Fibroblast of the aortic adventitia (primary cell): ENCODE results near the gene PVALEF. TPM values are rescaled to one million over a fixed set of nuclear protein-coding genes. Genes with fewer than 3 reads are reported as not detected.
A peak's percentile ranks its signal among the peaks of the same experiment; 100 is the strongest.

Experiments used
- DNase-seq: peaks from one replicate; pipeline ENCODE4 v3.0.0-alpha.2; 2010; ENCODE audit warnings: low read depth
- H3K4me3 ChIP-seq: 2 replicates; pipeline ENCODE4 v1.5.1; 2011; ENCODE audit warnings: low read depth, mild to moderate bottlenecking, control low read depth, low read length, moderate library complexity
- CTCF ChIP-seq: IDR thresholded peaks from 2 replicates; pipeline ENCODE4 v1.5.1; 2011; ENCODE audit warnings: mild to moderate bottlenecking, low read length, control low read depth, inconsistent platforms; ENCODE audit not compliant: insufficient read depth
- total RNA-seq: library from RNA; depleted of rRNA; stranded (reverse); fragments of >200 nt; gene quantifications from 2 replicates; pipeline ENCODE4 v1.2.3, GENCODE V29; 2012; ENCODE audit warnings: low replicate concordance

Gene PVALEF
- total RNA-seq, 1 donor: not detected

GRCh38 chr17:81197409-81197795, 32.1 kb downstream of the PVALEF start:
- DNase-seq: no peak
- TF ChIP-seq CTCF: no peak
- H3K4me3 ChIP-seq: no peak overlapping the region

- TF ChIP-seq CTCF: no peak
- DNase-seq: no peak
- H3K4me3 ChIP-seq: no peak overlapping the region
Measured at GRCh38 chr17:81197831-81198490, 32.7 kb downstream of the PVALEF start.

- no peak for TF ChIP-seq CTCF
- DNase-seq: no peak
- H3K4me3 ChIP-seq: no peak overlapping the region
Measured at GRCh38 chr17:81198826-81199481, 33.6 kb downstream of the PVALEF start.

GRCh38 chr17:81199482-81199830, 34.1 kb downstream of the PVALEF start:
- DNase-seq: no peak
- TF ChIP-seq CTCF: no peak
- H3K4me3 ChIP-seq: no peak overlapping the region

- no peak for TF ChIP-seq CTCF
- no peak overlapping the region for H3K4me3 ChIP-seq
- DNase-seq: no peak
Measured at GRCh38 chr17:81200201-81200600, 34.9 kb downstream of the PVALEF start.

- TF ChIP-seq CTCF: peak; percentile 86
- no peak overlapping the region for H3K4me3 ChIP-seq
- peak; percentile 85 for DNase-seq
Measured at GRCh38 chr17:81200695-81201580, 35.6 kb downstream of the PVALEF start.
